Upper lobe of right lung (tissue), 1 donor: ENCODE results near the gene MAFB. TPM values are rescaled to one million over a fixed set of nuclear protein-coding genes. Genes with fewer than 3 reads are reported as not detected.

Experiments
- ATAC-seq: fragments of 200-7000 bp; cut with Tn5 transposase; one replicate; pipeline ENCODE4 v1.9.1; 2020; ENCODE audit warnings: mild to moderate bottlenecking, moderate library complexity
- DNase-seq: peaks from one replicate; pipeline ENCODE4 v3.0.0-alpha.2; 2020
- H3K27ac ChIP-seq: fragments of 200-600 bp; one replicate; pipeline ENCODE4 v1.8.0; 2022
- H3K27me3 ChIP-seq: fragments of 200-600 bp; one replicate; pipeline ENCODE4 v1.8.0; 2022; ENCODE audit warnings: mild to moderate bottlenecking
- H3K36me3 ChIP-seq: fragments of 200-600 bp; one replicate; pipeline ENCODE4 v1.8.0; 2022
- H3K4me1 ChIP-seq: fragments of 200-600 bp; one replicate; pipeline ENCODE4 v1.8.0; 2022
- H3K4me3 ChIP-seq: fragments of 200-600 bp; one replicate; pipeline ENCODE4 v1.8.0; 2022; ENCODE audit warnings: mild to moderate bottlenecking
- H3K9me3 ChIP-seq: fragments of 200-600 bp; one replicate; pipeline ENCODE4 v1.8.0; 2022
- intact Hi-C: fragments of 100-400 bp; cut with DNase I; formaldehyde crosslinking; loops from one replicate; pipeline ENCODE4 v1.11.0; 2022
- total RNA-seq: library from RNA; stranded (reverse); fragmentation: NEBNext Ultra II Directional; extraction: Animal tissue kit (Norgen Biotek cat#: 25700); gene quantifications from one replicate; pipeline ENCODE4 v1.2.1, GENCODE V29; 2021
- TF ChIP-seq, protein P1 (sequence below): fragments of 200-600 bp; IDR thresholded peaks from one replicate; pipeline ENCODE4 v1.8.0; 2022; ENCODE audit warnings: antibody characterized with exemption
- donor health status: DM: no; HTN: yes; CAD: no; lungs with severe emphysema.

MAFB gene
- total RNA-seq, 1 donor from 2014 or later: 37.3 TPM

DNA sequence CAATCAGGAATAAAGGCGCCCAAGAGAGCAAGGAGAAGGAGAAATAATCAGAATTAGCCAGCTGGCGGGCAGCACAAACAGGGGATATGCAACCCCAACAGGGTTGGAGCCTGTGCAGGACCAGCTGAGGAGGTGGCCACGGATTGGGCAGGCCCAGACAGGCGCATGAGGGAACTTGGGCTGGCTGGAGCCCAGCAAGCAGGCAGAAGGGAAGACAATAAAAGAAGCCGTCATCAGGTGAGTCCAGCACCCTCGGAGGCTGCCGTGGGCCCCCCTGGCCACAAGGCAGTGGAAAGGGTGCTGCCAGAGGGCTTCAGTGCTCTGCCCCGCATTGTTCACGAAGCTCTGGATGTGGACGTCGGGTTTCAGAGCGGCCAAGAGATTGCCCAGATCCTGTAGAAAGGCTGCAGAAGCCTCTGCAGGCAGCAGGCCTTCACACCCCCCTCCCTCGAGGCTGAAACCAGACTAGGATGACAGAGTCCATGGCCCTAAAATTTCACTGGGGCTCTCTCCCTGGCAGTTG lies 28.4 kb upstream of the MAFB start:
- ATAC-seq: no peak
- intact Hi-C loops: no loop called here
- no peaks in the 10 kb centered on the region for H3K9me3 ChIP-seq
- H3K27me3 ChIP-seq: peaks cover 7% of the 10 kb centered on the region
- H3K4me3 ChIP-seq: no peak overlapping the region
- no peak for DNase-seq
- TF ChIP-seq, protein P1, sequence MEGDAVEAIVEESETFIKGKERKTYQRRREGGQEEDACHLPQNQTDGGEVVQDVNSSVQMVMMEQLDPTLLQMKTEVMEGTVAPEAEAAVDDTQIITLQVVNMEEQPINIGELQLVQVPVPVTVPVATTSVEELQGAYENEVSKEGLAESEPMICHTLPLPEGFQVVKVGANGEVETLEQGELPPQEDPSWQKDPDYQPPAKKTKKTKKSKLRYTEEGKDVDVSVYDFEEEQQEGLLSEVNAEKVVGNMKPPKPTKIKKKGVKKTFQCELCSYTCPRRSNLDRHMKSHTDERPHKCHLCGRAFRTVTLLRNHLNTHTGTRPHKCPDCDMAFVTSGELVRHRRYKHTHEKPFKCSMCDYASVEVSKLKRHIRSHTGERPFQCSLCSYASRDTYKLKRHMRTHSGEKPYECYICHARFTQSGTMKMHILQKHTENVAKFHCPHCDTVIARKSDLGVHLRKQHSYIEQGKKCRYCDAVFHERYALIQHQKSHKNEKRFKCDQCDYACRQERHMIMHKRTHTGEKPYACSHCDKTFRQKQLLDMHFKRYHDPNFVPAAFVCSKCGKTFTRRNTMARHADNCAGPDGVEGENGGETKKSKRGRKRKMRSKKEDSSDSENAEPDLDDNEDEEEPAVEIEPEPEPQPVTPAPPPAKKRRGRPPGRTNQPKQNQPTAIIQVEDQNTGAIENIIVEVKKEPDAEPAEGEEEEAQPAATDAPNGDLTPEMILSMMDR: no peak
- no peaks in the 10 kb centered on the region for H3K4me1 ChIP-seq
- no peaks in the 10 kb centered on the region for H3K36me3 ChIP-seq
- H3K27ac ChIP-seq: no peak overlapping the region

DNA sequence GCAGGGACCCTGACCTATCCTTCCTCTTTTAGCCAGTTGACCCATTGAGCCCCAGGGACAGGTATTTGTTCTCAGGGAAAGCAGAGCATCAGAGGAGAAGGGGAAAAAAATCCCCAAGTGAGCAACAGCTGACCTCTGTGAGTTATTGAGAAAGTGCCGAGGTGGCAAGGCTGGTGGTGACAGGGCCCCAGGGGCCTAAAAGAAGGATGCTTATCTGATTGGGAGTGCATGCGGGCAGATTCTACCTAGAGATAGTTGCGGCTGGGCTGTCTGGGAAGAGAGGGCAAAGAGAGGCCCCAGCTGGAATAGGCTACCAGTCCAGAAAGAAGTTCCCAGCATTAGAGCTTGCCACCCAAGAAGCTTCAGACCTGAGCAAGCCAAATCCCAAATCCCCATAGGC lies 26.5 kb upstream of the MAFB start:
- Histone ChIP-seq H3K9me3 (no peaks in the 10 kb centered on the region), H3K4me3 (no peak overlapping the region), H3K4me1 (no peaks in the 10 kb centered on the region), H3K27me3 (peaks cover 7% of the 10 kb centered on the region), H3K27ac (no peak overlapping the region), H3K36me3 (no peaks in the 10 kb centered on the region)
- TF ChIP-seq, protein P1: no peak
- ATAC-seq (no peak), DNase-seq (no peak)
- intact Hi-C loops: no loop called here

DNA sequence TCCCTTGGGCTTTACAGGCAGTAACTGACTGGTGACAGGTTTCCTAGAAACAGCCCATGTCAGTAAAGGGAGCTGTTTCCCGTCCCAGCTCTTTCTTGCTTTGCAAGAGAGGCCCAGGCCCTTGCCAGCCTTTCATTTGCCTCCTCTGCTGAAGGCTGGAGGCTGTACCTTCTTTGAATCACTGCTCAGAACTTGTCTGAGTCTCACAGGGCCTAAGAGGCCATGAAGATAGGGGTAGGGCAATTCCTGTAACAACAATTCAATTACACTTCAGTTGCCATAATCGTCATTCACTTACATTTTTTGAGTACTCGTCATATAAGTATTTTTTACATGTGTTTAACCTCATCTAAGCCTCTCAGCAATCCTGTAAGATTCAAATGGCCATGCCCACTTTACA lies 25.9 kb upstream of the MAFB start:
- ATAC-seq (no peak), DNase-seq (no peak)
- Histone ChIP-seq H3K27me3 (peaks cover 7% of the 10 kb centered on the region), H3K27ac (no peak overlapping the region), H3K36me3 (no peaks in the 10 kb centered on the region), H3K4me3 (no peak overlapping the region), H3K4me1 (no peaks in the 10 kb centered on the region), H3K9me3 (no peaks in the 10 kb centered on the region)
- intact Hi-C loops: no loop called here
- TF ChIP-seq, protein P1: no peak

DNA sequence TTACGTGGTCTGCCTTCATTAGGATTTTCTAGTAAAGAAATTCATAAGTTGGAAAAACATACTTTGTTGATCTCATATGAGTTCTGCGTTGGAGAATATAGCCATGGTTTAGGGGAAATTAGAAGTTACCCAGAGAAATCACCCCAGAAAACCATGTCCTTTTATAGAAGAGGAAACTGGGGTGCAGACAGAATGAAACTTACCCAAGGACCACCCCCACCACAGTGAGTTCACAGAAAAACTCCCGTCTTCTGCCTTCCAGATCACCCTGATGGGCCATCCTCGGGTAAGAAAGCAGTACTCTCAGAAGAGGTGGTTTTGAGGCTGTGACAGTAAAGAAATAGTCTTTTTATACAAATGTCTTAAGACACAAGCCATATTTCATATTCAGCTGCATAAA lies 25.1 kb upstream of the MAFB start:
- peaks cover 7% of the 10 kb centered on the region for H3K27me3 ChIP-seq
- TF ChIP-seq, protein P1: no peak
- intact Hi-C loops: no loop called here
- H3K4me1 ChIP-seq: no peaks in the 10 kb centered on the region
- no peaks in the 10 kb centered on the region for H3K36me3 ChIP-seq
- no peaks in the 10 kb centered on the region for H3K9me3 ChIP-seq
- DNase-seq (no peak), ATAC-seq (no peak)
- H3K27ac ChIP-seq: no peak overlapping the region
- H3K4me3 ChIP-seq: no peak overlapping the region

DNA sequence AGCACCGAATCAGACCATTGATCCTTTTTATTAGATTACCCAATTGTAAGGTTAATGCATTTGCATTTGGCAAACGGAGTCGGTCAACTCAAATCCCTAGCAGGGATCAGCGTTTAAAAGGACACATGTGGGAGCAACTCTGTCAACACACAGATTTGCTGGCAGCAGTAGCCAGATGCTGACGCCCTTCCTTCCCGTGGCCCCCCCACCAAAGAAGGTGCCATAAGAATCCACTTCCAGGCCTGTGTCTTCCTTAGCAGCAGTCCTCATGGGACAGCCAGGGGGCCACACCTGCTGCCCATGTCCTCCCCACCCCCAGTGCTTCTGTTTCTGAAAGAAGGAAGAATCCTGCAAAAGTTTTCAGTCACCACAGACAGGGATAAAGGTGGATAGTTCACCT lies 24.5 kb upstream of the MAFB start:
- Histone ChIP-seq H3K9me3 (no peaks in the 10 kb centered on the region), H3K4me1 (no peaks in the 10 kb centered on the region), H3K36me3 (no peaks in the 10 kb centered on the region), H3K4me3 (no peak overlapping the region), H3K27ac (no peak overlapping the region), H3K27me3 (peaks cover 7% of the 10 kb centered on the region)
- no peak for DNase-seq
- TF ChIP-seq, protein P1: no peak
- no peak for ATAC-seq
- intact Hi-C loops: no loop called here

DNA sequence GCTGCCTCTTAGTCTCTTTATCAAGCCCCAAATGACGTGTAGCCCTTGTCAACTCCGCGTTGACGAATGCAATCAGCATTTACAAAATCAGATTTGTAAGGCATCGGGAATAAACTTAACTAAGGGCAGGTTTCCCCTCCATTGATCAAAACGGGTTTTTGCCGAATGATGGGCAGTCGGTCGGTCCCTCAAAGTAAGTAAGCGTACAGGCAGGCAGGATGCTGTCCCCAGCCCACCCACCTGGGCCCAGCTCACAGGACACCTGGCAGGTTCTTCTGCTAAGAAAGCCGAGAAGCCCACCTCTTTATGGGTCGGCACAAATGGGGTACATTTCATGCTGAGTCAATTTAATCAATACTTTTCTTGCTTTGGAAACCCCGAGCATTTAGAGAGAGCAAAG lies 22.0 kb upstream of the MAFB start:
- Histone ChIP-seq H3K27me3 (peaks cover 7% of the 10 kb centered on the region), H3K4me1 (no peaks in the 10 kb centered on the region), H3K9me3 (no peaks in the 10 kb centered on the region), H3K36me3 (no peaks in the 10 kb centered on the region), H3K27ac (no peak overlapping the region), H3K4me3 (no peak overlapping the region)
- intact Hi-C loops: no loop called here
- DNase-seq: no peak
- ATAC-seq: no peak
- TF ChIP-seq, protein P1: no peak
